GM19025 (cell line): ENCODE measurements around the gene EXOC3L4.
"Not testable (repeated sequence)": the region's sequence is repeated elsewhere in the genome, so short reads cannot be mapped to it uniquely, and the experiment has no call there.

Source experiments
- ATAC-seq: cut with Tn5 transposase; IDR thresholded peaks from one replicate; pipeline ENCODE4 v1.9.1; 2021; ENCODE audit warnings: mild to moderate bottlenecking, low read depth, moderate library complexity; ENCODE audit not compliant: unreplicated experiment

Gene EXOC3L4

GRCh38 chr14:103141117-103141796, 46.7 kb downstream of the EXOC3L4 start:
- ATAC-seq, result peak; percentile 9

GRCh38 chr14:103142026-103142425, 47.5 kb downstream of the EXOC3L4 start:
- no peak for ATAC-seq

GRCh38 chr14:103142721-103143302, 48.3 kb downstream of the EXOC3L4 start:
- no peak for ATAC-seq

GRCh38 chr14:103143506-103143905, 49.0 kb downstream of the EXOC3L4 start:
- no peak for ATAC-seq

- no peak for ATAC-seq
Observed at GRCh38 chr14:103144085-103144484, 49.6 kb downstream of the EXOC3L4 start.

GRCh38 chr14:103146141-103146709, 51.7 kb downstream of the EXOC3L4 start:
- no peak for ATAC-seq

- no peak for ATAC-seq
Observed at GRCh38 chr14:103149351-103150237, 55.1 kb downstream of the EXOC3L4 start.

- no peak for ATAC-seq
Observed at GRCh38 chr14:103151270-103151945, 56.9 kb downstream of the EXOC3L4 start.

- no peak for ATAC-seq
Observed at GRCh38 chr14:103155010-103155409, 60.5 kb downstream of the EXOC3L4 start.

GRCh38 chr14:103155416-103155815, 60.9 kb downstream of the EXOC3L4 start:
- ATAC-seq, result not testable (repeated sequence)

- ATAC-seq, result no peak
Observed at GRCh38 chr14:103155826-103156394, 61.4 kb downstream of the EXOC3L4 start.

GRCh38 chr14:103156651-103157378, 62.3 kb downstream of the EXOC3L4 start:
- no peak for ATAC-seq

- ATAC-seq, result no peak
Observed at GRCh38 chr14:103157969-103158368, 63.4 kb downstream of the EXOC3L4 start.

- no peak for ATAC-seq
Observed at GRCh38 chr14:103158688-103159087, 64.2 kb downstream of the EXOC3L4 start.
